DMS153 (cell line): ENCODE data around the gene CSNK1G3.

Source experiments
- DNase-seq: peaks from one replicate; lab custom pipeline; 2025; lab: John Stamatoyannopoulos, UW

The CSNK1G3 gene

GRCh38 chr5:123514615-123515355, 2.8 kb downstream of the CSNK1G3 start:
- no peak for DNase-seq

GRCh38 chr5:123515904-123516303, 3.9 kb downstream of the CSNK1G3 start:
- DNase-seq, result no peak

- no peak for DNase-seq
Measured at GRCh38 chr5:123517476-123517875, 5.5 kb downstream of the CSNK1G3 start.

GRCh38 chr5:123518111-123518510, 6.1 kb downstream of the CSNK1G3 start:
- DNase-seq, result no peak

- no peak for DNase-seq
Measured at GRCh38 chr5:123520677-123521247, 8.8 kb downstream of the CSNK1G3 start.

- no peak for DNase-seq
Measured at GRCh38 chr5:123524146-123524545, 12.2 kb downstream of the CSNK1G3 start.

- DNase-seq, result no peak
Measured at GRCh38 chr5:123527190-123527589, 15.2 kb downstream of the CSNK1G3 start.

GRCh38 chr5:123528065-123528464, 16.1 kb downstream of the CSNK1G3 start:
- DNase-seq, result no peak

- DNase-seq, result no peak
Measured at GRCh38 chr5:123528878-123529277, 16.9 kb downstream of the CSNK1G3 start.

GRCh38 chr5:123530728-123531127, 18.8 kb downstream of the CSNK1G3 start:
- no peak for DNase-seq

GRCh38 chr5:123535648-123536047, 23.7 kb downstream of the CSNK1G3 start:
- no peak for DNase-seq

GRCh38 chr5:123537256-123537655, 25.3 kb downstream of the CSNK1G3 start:
- DNase-seq, result no peak

GRCh38 chr5:123537845-123538244, 25.9 kb downstream of the CSNK1G3 start:
- no peak for DNase-seq

GRCh38 chr5:123538670-123539459, 26.9 kb downstream of the CSNK1G3 start:
- no peak for DNase-seq

- no peak for DNase-seq
Measured at GRCh38 chr5:123540534-123540933, 28.6 kb downstream of the CSNK1G3 start.

- DNase-seq, result no peak
Measured at GRCh38 chr5:123543438-123543837, 31.5 kb downstream of the CSNK1G3 start.

- DNase-seq, result no peak
Measured at GRCh38 chr5:123545506-123545905, 33.5 kb downstream of the CSNK1G3 start.

GRCh38 chr5:123546657-123547056, 34.7 kb downstream of the CSNK1G3 start:
- DNase-seq, result no peak

GRCh38 chr5:123549256-123549904, 37.4 kb downstream of the CSNK1G3 start:
- no peak for DNase-seq

- DNase-seq, result no peak
Measured at GRCh38 chr5:123554601-123555000, 42.6 kb downstream of the CSNK1G3 start.

- DNase-seq, result no peak
Measured at GRCh38 chr5:123557907-123558306, 45.9 kb downstream of the CSNK1G3 start.

GRCh38 chr5:123558762-123559433, 46.9 kb downstream of the CSNK1G3 start:
- DNase-seq, result no peak
